Measurements from ENCODE around the gene LCN15.

GRCh38 chr9:136733611-136734010, 30.7 kb downstream of the LCN15 start:
- no peak for TF ChIP-seq CTCF (IDR thresholded peaks at IDR 0.05 in 8 of 11, conservative IDR thresholded peaks at IDR 0.05 in 3 of 11)
- no peak for TF ChIP-seq POLR2A (IDR thresholded peaks at IDR 0.05)
- no peak for TF ChIP-seq POLR2AphosphoS5 (IDR thresholded peaks at IDR 0.05)
